ENCODE measurements around the gene VANGL2. TPM values are rescaled to one million over a fixed set of nuclear protein-coding genes. Genes with fewer than 3 reads are reported as not detected.

Gene VANGL2
- 0.28 and 0.38 TPM in 2 replicates for total RNA-seq

DNA sequence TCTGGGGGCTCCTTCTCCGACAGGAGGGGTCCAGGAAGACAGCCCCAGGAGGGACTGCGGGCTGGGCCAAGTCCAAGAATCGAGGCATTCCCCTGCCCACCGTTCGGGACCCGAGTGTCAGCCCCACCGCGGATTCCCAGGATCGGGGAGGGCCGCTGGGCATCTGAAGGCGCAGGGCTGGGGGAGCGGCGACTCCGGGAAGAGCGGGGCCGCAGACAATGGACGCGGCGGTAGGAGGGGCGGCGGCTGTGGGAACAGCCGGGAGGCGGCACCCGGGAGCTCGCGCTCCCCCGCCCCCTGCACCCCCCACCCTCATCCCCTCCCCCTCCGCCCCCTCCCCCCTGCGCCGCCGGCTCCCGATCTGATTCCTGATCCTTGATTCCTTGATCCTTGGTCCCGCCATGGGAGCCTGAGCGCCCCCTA, at the start of gene VANGL2:
Gene VANGL2, plus strand, starts transcription at position 342 of the 423 bp plus-strand sequence. CDS start 15,274 bp downstream, outside the sequence.

DNA sequence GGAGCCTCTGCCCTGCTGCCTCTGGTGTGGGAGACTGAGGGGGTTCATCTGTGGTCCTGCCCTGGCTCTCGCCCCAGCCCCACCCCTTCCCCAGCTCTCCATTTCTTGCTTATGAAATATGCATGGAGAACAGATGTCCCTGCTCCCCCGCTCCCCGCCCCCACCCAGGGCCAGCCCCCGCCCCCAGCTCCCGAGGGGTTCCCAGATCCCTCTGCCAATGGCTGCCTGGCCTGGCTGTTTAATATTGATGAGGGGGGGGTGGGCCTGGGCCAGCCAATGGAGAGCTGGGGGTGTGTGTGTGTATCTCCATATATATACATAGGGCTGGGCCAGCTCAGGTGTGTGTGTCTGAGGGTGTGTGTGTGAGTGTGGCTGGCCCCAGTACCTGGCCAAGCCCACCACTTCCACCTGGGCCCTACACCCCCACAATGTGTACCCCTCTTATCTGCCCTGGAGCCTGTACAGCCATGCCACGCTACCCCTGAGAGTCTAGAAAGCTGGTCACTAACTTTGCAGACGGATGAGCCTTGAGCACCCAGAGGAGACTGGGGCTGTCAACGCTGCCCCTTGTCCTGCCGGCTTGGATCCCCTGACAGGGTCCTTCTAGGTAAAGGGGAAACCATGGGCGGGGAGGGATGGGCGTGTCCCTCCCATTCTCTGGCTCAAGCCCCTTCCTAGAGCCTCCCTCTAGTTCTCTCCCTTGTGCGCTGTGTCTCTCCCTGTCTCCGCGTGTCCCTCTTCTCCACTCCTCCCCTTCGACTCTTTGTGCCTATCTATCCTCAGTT, 33.4 kb upstream of the VANGL2 start, which contains the start of gene NHLH1:
Gene NHLH1, plus strand, starts transcription at position 341 of the 785 bp plus-strand sequence. CDS start 3,661 bp downstream, outside the sequence.

Other genes starting within 250 kb of the VANGL2 start
- gene ATP1A4, start 249.0 kb upstream of the VANGL2 start, total RNA-seq = under 0.01 TPM in 1 of 2 replicates, not detected in the other
- gene CASQ1, start 210.0 kb upstream of the VANGL2 start, total RNA-seq = under 0.01 TPM in 1 of 2 replicates, not detected in the other
- 84.5 and 100 TPM in 2 replicates for gene PEA15, start 195.2 kb upstream of the VANGL2 start, total RNA-seq
- gene DCAF8, start 138.0 kb upstream of the VANGL2 start, total RNA-seq = 66.3 and 69.3 TPM in 2 replicates
- gene PEX19, start 115.4 kb upstream of the VANGL2 start, total RNA-seq = 33.0 and 56.1 TPM in 2 replicates
- gene COPA, start 57.3 kb upstream of the VANGL2 start, total RNA-seq = 333 and 382 TPM in 2 replicates
- 75.0 and 217 TPM in 2 replicates for gene NCSTN, start 57.2 kb upstream of the VANGL2 start, total RNA-seq
- gene NHLH1, start 33.5 kb upstream of the VANGL2 start, total RNA-seq = under 0.01 TPM in 1 of 2 replicates, not detected in the other
- gene SLAMF6, start 122.7 kb downstream of the VANGL2 start, total RNA-seq = not detected in 2 replicates
- not detected in 2 replicates for gene CD84, start 178.9 kb downstream of the VANGL2 start, total RNA-seq
- gene SLAMF1, start 246.5 kb downstream of the VANGL2 start, total RNA-seq = not detected in 2 replicates

Data from regular cardiac myocyte (primary cell).